Measurements from ENCODE around the gene LIPI. TPM values are rescaled to one million over a fixed set of nuclear protein-coding genes. Genes with fewer than 3 reads are reported as not detected.

LIPI gene
- total RNA-seq, 2 donors from 2014 or later: not detected

DNA sequence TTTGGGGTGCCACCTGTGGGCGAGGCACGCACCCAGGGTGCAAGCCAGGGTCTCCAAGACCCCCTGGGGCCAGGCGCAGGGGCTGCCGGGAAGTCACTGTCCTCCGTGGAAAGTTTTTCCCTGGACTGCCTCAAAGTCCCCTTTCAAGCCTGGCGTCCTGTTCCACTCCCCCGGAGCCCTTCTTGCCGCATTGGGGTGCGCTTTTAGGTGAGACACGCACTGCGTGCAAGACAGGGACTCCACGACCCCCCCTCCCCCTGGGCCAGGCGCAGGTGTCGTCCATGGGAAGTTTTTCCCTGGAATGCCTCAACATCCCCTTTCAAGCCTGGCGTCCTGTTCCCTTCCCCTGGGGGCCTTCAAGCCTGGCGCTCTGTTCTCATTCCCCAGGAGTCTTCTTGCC lies 137.1 kb downstream of the LIPI start:
- intact Hi-C loops (cut with DNase I): no loop called here
- WGBS, 2 donors: 86 to 94% methylated on average over 16 of the region's 16 CpGs
- no peaks in the 10 kb centered on the region for H3K9me3 ChIP-seq
- no peak for ATAC-seq
- H3K4me1 ChIP-seq: no peaks in the 10 kb centered on the region
- H3K27ac ChIP-seq: no peak overlapping the region
- H3K36me3 ChIP-seq (replicated peaks in 1 of 2; ENCODE audit: insufficient read depth in 1 of 2, low read depth in 2 of 2): no peaks in the 10 kb centered on the region
- TF ChIP-seq, protein P1, sequence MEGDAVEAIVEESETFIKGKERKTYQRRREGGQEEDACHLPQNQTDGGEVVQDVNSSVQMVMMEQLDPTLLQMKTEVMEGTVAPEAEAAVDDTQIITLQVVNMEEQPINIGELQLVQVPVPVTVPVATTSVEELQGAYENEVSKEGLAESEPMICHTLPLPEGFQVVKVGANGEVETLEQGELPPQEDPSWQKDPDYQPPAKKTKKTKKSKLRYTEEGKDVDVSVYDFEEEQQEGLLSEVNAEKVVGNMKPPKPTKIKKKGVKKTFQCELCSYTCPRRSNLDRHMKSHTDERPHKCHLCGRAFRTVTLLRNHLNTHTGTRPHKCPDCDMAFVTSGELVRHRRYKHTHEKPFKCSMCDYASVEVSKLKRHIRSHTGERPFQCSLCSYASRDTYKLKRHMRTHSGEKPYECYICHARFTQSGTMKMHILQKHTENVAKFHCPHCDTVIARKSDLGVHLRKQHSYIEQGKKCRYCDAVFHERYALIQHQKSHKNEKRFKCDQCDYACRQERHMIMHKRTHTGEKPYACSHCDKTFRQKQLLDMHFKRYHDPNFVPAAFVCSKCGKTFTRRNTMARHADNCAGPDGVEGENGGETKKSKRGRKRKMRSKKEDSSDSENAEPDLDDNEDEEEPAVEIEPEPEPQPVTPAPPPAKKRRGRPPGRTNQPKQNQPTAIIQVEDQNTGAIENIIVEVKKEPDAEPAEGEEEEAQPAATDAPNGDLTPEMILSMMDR (IDR thresholded peaks at IDR 0.05): no peak
- no peak for TF ChIP-seq POLR2A (IDR thresholded peaks at IDR 0.05)
- H3K4me3 ChIP-seq: no peak overlapping the region
- no peaks in the 10 kb centered on the region for H3K27me3 ChIP-seq
- no peak for DNase-seq

DNA sequence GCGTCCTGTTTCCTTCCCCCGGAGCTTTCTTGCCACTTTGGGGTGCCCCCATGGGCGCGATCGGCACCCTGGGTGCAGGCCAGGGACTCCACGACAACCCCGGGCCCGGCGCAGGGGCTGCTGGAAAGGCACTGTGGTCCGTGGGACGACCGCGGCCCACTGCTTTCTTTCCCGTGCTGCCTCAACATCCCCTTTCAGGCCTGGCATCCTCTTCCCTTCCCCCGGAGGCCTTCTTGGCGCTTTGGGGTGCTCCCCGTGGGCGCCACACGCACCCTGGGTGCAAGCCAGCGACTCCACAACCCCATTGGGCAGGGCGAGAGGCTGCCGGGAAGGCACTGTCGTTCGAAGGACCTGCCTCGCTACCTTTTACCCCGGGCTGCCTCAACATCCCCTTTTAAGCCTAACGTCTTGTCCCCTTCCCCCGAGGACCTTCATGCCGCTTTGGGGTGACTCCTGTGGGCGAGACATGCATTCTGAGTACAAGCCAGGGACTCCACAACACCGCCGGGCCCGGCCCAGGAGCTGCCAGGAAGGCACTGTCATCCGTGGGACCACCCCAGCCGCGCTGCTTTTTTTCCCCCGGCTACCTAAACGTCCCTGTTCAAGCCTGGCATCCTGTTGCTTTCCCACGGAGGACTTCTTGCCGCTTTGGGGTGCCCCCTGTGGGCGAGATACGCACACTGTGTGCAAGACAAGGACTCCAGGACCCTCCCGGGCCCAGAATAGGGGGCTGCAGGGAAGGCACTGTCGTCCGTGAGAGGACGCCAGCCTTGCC lies 137.8 kb downstream of the LIPI start:
- Histone ChIP-seq H3K27ac (no peak overlapping the region), H3K27me3 (no peaks in the 10 kb centered on the region), H3K36me3 (replicated peaks in 1 of 2; ENCODE audit: insufficient read depth in 1 of 2, low read depth in 2 of 2) (no peaks in the 10 kb centered on the region), H3K4me3 (no peak overlapping the region), H3K9me3 (no peaks in the 10 kb centered on the region), H3K4me1 (no peaks in the 10 kb centered on the region)
- ATAC-seq (no peak), DNase-seq (peak in 1 of 4 donors; percentile 10)
- WGBS, 2 donors: 92 to 94% methylated on average over 31 to 44 of the region's 46 CpGs
- TF ChIP-seq, protein P1 (IDR thresholded peaks at IDR 0.05): no peak
- TF ChIP-seq POLR2A (IDR thresholded peaks at IDR 0.05): no peak
- intact Hi-C loops (cut with DNase I): no loop called here

DNA sequence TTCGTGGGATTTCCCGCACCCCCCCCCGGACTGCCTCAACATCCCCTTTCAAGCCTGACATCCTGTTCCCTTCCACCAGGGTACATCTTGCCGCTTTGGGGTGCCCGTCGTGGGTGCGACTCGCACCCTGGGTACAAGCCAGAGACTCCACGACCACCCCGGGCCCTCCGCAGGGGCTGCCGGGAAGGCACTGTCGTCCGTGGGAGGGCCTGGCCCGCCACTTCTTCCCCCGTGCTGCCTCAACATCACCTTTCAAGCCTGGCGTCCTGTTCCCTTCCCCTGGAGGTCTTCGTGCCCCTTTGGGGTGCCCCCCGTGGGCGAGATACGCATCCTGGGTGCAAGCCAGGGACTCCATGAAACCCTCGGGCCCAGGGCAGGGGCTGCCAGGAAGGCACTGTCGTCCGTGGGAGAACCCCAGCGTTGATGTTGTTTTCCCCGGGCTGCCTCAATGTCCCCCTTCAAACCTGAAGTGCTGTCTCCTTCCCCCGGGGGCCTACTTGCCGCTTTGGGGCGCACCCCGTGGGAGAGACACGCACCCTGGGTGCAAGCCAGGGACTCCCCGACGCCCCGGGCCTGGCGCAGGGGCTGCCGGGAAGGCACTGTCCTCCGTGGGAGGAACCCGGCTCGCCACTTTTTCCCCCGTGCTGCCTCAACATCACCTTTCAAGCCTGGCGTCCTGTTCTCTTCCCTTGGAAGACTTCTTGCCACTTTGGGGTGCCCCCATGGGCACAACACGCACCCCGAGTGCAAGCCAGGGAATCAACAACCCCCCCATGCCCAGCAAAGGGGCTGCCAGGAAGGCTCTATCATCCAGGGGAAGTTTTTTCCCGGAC lies 138.6 kb downstream of the LIPI start:
- no peak for DNase-seq
- Histone ChIP-seq H3K27ac (no peak overlapping the region), H3K4me3 (no peak overlapping the region), H3K4me1 (no peaks in the 10 kb centered on the region), H3K27me3 (no peaks in the 10 kb centered on the region), H3K9me3 (no peaks in the 10 kb centered on the region), H3K36me3 (replicated peaks in 1 of 2; ENCODE audit: insufficient read depth in 1 of 2, low read depth in 2 of 2) (no peaks in the 10 kb centered on the region)
- WGBS, 2 donors: 90 to 93% methylated on average over 40 to 44 of the region's 44 CpGs
- intact Hi-C loops (cut with DNase I): no loop called here
- TF ChIP-seq, protein P1 (IDR thresholded peaks at IDR 0.05): no peak
- TF ChIP-seq POLR2A (IDR thresholded peaks at IDR 0.05): no peak
- ATAC-seq: no peak

DNA sequence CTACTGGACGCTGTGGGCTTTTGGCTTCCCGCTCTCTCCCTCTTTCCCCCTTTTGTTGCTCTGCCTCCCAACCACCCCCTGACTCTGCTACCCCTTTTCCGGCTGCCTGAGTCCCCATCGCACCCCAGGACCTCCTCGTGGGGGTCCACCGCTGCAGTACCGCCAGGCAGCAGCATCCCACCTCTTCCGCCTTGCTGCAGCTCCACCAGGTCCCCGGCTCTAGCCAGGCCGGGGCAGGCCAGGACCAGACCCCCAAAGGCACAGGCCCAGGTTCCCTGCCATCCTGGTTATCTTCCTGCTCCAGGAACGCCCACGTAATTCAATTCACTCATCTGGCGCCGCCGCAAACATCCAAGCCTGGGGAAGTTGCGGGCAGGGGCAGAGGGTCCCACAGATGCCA lies 139.8 kb downstream of the LIPI start:
- intact Hi-C loops (cut with DNase I): no loop called here
- Histone ChIP-seq H3K36me3 (replicated peaks in 1 of 2; ENCODE audit: insufficient read depth in 1 of 2, low read depth in 2 of 2) (no peaks in the 10 kb centered on the region), H3K4me1 (no peaks in the 10 kb centered on the region), H3K27me3 (no peaks in the 10 kb centered on the region), H3K4me3 (no peak overlapping the region), H3K27ac (no peak overlapping the region), H3K9me3 (no peaks in the 10 kb centered on the region)
- ATAC-seq (no peak), DNase-seq (no peak)
- TF ChIP-seq, protein P1 (IDR thresholded peaks at IDR 0.05): no peak
- no peak for TF ChIP-seq POLR2A (IDR thresholded peaks at IDR 0.05)
- 94 to 96% methylated on average over 16 of the region's 16 CpGs for WGBS, 2 donors

Data from body of pancreas (tissue), 4 donors.